DMS79 treated with DMSO at 0.1 percent for 48 hours (cell line): ENCODE results near the gene SLC17A7.
"Not testable (repeated sequence)": the region's sequence is repeated elsewhere in the genome, so short reads cannot be mapped to it uniquely, and the experiment has no call there.

ENCODE experiments used
- DNase-seq: peaks from one replicate; lab custom pipeline; 2025; lab: John Stamatoyannopoulos, UW

Gene SLC17A7

DNA sequence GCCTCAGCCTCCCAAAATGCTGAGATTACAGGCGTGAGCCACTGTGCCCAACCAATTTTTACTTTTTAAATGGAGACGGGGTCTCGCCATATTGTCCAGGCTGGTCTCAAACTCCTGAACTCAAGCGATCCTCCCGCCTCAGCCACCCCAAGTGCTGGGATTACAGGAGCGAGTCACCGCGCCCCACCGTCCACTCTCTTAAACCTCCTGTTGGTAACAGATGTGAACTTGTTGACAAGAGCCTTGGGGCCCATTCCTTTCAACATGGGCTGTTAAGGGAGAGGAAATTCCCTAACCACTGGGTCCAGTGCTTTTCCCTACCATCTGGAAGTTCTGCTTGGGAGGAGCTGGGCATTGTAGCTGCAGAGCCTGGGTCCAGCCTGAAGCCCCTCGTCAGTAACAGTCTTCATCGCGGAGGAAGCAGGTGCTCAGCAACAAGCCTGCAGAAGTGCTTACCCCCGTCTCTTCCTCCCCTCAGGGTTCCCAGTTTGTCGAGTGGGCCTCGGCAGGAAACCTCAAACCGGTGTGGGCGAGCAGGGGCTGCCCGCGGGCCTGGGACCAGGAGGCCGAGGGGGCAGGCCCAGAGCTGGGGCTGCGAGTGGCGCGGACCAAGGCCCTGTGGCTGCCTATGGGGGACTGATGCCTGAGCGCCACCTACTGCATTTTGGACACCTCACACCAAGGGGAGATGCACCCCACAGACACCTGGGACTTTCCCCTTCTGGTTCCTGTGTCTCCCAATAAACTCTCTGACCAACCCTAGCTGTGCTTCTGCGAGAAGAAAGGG is 28.7 kb upstream of the SLC17A7 start:
- DNase-seq: no peak

DNA sequence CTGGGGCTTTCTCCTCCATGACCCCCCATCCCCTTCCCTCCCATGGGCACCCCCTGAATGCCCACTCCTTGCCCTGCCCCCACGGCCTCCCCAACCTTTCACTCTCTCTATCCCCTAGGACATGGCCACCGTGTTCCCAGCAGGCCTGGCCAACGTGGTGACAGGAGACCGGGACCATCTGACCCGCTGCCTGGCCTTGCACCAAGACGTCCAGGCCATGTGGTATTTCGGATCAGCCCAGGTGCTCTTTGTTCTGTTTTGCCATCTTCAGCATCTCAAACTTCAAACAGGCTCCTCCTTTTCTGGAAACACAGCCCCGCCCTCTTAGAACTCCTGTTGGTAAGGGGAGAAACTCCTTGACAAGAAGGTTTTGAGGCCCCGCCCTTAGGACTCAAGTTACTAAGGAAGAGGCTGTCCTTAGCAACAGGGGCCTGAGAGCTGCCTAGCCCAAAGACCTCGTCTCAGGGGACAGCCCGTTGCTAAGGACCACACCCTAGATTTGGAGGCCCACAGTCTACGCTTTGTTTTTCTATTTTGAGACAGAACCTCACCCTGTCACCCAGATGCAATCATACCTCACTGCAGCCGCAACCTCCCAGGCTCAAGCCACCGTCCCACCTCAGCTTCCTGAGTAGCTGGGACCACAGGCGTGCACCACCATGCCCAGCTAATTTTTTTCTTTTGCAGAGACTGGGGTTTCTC is 27.6 kb upstream of the SLC17A7 start:
- DNase-seq: peak; percentile 88

DNA sequence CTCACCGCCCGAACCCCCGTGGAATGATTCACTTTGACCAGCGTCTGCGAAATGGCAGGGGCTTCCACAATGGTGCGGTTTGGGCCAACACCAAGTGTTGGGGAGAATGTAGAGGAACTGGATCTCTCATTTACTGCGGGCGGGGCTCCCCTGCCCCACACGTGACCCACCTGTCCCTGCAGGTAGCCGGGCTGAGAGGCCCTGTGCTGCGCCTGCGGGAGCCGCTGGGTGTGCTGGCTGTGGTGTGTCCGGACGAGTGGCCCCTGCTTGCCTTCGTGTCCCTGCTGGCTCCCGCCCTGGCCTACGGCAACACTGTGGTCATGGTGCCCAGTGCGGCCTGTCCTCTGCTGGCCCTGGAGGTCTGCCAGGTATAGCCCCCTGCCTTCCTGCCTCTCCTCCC is 26.9 kb upstream of the SLC17A7 start:
- DNase-seq: peak; percentile 32

DNA sequence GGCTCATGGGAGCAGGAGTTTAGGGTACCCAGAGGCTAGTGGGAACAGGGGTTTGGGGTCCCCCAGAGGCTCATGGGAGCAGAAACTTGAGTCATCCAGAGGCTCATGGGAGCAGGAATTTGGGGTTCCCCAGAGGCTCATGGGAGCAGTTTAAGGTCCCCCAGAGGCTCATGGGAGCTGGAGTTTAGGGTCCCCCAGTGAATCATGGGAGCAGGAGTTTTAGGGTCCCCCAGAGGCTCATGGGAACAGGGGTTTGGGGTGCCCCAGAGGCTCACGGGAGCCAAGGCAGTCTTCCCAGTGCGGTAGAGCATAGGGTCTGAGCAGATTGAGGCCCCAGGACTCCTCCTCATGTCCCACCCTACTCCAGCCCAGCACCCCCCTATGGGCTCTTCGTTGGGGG is 24.0 kb upstream of the SLC17A7 start:
- DNase-seq: no peak

DNA sequence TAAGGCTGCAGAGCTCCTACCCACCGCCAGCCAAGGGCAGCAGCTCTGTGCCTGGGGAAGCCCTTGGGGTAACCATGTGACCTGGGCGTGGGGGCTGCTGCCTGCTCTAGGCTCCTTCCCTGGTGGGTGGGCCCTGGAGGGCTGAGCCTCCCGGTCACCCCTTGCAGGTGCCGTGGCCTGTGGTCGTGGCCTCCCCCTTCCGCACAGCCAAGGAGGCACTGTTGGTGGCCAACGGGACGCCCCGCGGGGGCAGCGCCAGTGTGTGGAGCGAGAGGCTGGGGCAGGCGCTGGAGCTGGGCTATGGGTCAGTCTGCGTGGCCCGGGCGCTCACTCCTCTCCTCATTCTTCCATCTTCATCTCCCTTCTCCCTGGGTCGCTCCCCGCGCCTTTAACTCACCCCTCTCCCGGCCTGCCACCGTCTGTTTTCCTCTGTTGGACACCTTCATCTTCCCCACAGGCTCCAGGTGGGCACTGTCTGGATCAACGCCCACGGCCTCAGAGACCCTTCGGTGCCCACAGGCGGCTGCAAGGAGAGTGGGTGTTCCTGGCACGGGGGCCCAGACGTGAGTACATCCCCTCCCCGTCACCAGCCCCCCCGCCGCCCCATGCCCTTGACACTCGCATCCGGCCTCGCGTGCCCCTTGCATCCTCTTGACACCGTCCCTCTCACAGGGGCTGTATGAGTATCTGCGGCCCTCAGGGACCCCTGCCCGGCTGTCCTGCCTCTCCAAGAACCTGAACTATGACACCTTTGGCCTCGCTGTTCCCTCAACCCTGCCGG is 22.8 kb upstream of the SLC17A7 start:
- no peak for DNase-seq

DNA sequence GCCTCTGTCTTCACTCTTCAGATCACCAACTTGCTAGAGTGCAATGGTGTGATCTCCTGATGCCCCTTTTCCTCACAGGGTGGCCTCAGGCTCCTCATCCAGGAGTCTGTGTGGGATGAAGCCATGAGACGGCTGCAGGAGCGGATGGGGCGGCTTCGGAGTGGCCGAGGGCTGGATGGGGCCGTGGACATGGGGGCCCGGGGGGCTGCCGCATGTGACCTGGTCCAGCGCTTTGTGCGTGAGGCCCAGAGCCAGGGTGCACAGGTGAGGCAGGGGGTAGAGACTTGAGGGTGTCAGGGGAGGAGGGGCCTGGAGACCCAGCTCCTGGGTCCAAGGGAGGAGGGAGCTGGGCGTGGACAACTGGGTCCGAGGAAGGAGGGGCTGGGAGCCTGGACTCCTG is 21.2 kb upstream of the SLC17A7 start:
- DNase-seq: no peak

DNA sequence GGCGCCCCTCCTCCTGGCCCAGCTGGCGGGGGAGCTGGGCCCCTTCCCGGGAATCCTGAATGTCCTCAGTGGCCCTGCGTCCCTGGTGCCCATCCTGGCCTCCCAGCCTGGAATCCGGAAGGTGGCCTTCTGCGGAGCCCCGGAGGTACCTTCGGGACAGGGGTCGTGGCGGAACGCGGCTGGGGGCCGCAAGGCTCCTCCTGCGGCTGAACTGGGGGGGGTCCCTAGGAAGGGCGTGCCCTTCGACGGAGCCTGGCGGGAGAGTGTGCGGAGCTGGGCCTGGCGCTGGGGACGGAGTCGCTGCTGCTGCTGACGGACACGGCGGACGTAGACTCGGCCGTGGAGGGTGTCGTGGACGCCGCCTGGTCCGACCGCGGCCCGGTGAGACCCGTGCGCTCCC is 20.3 kb upstream of the SLC17A7 start:
- DNase-seq: no peak

DNA sequence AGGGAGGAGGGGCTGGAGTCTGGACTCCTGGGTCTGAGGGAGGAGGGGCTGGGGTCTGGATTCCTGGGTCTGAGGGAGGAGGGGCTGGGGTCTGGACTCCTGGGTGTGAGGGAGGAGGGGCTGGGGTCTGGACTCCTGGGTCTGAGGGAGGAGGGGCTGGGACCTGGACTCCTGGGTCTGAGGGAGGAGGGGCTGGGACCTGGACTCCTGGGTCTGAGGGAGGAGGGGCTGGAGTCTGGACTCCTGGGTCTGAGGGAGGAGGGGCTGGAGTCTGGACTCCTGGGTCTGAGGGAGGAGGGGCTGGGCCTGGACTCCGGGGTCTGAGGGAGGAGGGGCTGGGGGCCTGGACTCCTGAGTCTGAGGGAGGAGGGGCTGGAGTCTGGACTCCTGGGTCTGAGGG is 19.8 kb upstream of the SLC17A7 start:
- not testable (repeated sequence) for DNase-seq

DNA sequence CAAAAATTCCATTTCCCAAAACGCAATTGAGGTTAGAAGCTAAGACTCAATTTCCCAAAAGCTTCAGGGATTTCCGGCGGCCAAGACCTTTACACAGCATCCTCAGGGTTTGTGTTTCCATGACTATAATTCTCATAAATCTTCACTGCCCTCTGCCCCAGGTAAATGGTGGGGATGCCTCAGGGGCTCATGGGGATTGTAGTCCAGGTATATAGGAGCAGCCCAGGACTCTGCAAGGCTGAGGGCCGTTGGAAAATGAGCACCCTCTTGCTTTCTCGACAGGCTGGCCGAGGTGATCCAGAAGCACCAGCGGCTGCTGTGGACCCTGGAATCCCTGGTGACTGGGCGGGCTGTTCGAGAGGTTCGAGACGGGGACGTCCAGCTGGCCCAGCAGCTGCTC is 18.1 kb upstream of the SLC17A7 start:
- no peak for DNase-seq

DNA sequence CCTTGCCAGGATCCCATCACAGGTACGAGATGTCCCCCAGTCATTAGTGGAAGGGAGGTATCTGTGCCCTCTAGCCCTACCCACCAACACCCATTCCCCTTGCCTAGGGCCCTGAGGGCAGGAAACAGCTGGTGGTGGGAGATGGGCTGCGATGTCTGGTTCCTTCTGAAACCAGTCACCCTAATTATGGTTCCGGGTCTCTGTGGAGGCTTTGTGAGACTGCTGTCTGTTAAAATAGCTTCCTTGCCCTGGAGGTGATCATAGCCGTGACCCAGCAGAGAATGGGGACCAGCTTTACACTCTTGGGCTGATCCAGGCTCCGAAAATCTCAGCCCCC is 17.2 kb upstream of the SLC17A7 start:
- DNase-seq: no peak

DNA sequence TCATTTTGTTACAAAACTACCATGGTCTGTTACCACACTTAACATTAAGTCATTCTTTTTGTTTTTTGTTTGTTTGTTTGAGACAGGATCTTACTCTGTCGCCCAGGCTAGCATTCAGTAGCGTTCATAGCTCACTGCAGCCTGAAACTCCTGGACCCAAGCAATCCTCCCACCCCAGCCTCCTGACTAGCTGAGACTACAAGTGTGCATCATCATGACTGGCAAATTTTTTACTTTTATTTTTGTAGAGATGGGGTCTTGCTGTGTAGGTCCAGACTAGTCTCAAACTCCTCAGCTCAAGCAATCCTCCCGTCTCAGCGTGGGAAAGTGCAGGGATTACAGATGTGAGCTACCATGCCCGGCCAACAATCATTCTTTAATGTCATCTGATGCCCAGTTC is 15.0 kb upstream of the SLC17A7 start:
- DNase-seq: no peak

DNA sequence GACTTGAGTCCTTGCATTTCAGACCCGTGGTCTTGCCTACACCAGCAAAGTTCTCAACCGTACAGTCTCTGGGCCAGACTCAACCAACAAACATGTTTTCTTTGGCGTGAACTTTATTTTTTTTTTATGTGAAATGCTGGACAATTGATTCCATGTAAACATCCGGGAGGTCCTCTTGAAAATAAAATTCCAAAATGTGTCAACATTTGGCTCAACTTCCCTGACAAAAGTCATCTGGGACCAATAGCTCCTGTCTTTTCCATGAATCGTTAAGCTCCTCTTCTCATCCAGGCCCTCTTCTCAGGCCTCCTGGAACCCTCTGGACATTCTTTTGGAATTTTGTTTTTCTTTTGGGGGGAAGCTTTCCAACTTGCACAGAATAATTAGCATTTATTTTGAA is 14.4 kb upstream of the SLC17A7 start:
- DNase-seq: no peak

DNA sequence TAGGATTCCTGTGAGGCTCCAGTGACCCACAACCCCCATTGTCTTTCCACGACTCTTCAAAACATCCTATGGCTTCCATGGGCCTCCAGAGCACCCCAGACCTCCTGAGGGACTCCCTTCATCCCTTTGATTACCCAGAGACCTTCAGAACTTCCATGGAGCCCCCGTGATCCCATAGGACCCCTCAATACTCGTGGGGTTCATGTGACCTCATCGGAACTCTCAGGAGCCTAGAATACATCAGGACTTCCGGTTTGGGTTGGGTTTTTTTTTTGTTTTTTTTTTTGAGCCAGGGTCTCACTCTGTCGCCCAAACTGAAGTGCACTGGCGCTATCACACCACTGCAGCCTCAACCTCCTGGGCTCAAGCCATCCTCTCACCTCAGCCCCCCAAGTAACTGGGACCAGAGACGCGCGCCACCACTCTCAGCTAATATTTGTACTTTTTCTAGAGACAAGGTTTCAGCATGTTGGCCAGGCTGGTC is 12.5 kb upstream of the SLC17A7 start:
- DNase-seq: peak; percentile 37

DNA sequence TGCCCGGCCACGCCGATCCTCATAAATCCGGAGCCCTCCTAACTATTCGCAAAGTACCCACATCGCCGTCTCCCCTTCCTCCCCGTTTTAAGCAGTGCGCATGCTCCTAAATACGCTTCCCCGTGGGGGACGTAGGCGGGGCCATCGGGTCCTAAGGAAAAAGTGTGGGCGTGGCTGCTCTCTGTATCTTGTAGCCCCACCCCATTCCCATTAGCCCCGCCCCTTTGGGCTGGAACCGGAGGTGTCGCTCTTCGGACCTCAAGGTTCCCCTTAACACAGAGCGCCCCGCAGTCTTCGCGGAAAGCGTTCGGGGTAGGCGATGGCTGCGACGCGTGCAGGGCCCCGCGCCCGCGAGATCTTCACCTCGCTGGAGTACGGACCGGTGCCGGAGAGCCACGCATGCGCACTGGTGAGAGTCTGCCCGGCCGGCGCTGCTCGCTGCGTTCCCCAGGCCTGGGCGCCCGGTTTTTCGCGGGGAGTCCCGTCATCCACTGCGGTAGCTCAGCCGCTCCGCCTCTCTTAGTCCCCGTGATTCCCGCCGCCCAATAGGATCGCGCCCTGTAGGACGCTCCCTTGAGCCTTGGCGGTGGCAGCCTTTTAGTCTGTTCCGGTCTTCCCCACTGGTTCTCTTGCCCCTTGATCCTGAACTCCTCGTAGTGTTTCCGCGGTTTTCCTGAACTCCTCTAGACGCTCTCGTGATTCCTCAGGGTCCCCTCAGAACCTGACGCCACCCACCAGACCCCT is 11.9 kb upstream of the SLC17A7 start, which contains the start of gene ALDH16A1:
TSS of gene ALDH16A1 (plus strand) at position 213 of the 744 bp plus-strand sequence. CDS start at position 320, 107 bp downstream.
- DNase-seq: peak; percentile 96

DNA sequence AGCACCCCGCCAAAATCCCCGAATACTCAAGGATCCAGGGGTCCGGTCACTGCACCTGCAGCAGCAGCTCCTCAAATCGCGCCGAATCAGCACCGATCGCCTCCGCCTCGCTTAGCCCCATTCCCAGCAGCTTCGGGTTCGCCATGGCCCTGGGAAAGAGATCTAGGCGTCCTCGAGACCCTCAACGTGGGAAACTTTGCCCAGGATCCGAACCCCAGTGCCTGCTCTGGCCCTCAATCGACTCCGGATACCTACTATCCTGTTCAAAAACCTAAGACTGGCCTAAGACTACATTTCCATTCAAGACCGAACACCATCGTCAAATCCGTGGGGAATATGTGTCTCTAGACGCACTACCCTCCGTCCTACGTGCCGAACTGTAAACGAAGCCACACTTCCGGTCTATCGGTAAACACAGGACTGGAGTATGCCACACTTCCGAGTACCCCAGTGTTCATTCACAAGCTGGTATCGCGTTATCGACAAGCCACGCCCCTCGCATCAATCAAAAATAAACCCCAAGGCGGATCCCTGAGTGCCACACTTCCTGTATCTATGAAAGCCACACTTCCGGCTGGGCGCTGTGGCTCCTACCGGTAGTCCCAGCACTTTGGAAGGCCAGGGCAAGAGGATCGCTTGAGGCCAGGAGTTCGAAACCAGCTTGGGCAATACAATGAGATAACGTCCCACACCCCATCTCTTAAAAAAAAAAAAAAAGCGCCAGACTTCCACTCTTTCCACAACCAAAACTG is 10.3 kb upstream of the SLC17A7 start, which contains the start of gene PIH1D1:
TSS of gene PIH1D1 (minus strand) at position 385 of the 752 bp plus-strand sequence. CDS start at position 145, 240 bp downstream.
- DNase-seq: peak; percentile 99

DNA sequence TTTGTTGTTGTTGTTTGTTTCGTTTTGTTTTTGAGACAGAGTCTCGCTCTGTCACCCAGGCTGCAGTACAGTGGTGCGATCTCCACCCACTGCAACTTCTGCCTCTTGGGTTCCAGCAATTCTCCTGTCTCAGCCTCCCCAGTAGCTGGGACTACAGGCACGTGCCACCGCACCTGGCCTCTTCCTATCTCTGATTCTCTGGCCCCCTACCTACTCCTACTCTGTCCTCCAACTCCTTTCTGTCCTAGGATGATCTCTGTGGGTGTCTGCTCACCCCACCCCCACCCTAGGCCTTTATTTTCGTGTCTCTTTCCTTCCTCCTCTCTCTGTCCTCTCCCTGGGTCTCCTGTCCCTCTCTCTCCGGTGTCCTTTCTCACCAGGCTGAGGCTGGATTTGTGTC is 9.1 kb upstream of the SLC17A7 start:
- no peak for DNase-seq

DNA sequence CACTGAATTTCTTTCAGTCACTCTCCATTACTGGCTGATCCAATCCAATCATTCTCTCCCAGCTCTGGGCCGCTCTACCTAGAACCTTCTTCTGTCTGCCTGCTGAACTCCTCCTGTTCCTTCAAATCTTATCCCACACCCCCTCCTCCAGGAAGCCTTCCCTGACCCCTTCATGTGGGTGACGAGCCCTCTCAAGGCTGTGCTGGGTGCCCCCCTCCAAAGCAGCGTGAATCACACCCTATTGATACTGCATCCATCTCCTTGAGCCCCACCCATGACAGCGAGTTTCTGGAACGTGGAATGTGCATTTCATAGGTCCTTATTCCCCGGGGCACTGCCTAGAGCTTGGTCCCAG is 7.1 kb upstream of the SLC17A7 start:
- DNase-seq: no peak

DNA sequence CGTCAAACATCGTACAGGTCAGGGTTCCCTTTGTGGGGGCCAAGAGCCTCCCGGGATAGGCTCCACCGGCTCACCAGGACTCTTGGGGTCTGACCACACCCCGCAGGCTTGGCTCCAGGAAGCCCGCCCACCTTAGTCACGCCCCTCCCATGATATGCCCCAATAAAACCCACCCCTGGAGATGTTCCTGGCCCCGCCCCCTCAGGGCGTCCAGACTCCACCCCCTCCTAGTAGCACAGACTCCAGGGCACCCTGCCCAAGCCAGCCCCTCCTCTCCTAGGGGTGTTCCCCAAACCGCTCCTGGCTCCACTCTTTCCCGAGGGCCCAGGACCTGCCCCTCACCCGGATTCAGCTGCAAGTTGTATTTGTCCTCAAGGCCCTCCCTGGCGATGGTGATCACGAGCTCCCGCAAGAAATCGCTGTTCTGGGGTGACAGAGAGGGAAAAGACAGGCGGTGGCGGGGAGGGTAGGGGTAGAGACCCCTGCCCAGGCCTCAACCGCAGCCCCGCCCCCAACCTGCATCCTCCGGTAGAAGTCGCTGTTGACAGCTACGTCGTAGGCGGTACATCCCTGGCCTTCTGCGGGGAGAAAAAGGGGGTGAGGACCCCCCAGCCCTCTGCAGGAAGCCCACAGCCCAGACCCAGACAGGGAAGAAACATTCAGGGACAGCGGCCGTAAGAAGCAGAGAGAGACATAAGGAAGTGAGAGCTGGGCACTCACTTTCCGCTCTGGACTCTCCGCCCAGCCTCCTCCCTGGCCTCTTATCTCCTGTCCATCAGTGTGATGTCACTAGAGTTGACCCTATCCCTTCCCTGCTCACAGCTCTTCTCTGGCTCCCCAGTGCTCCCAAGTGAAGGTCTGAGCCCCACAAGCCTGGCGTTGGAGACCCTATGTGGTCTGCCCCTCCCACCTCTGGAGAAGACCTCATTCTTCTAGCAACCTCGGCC is 6.4 kb upstream of the SLC17A7 start:
- no peak for DNase-seq

DNA sequence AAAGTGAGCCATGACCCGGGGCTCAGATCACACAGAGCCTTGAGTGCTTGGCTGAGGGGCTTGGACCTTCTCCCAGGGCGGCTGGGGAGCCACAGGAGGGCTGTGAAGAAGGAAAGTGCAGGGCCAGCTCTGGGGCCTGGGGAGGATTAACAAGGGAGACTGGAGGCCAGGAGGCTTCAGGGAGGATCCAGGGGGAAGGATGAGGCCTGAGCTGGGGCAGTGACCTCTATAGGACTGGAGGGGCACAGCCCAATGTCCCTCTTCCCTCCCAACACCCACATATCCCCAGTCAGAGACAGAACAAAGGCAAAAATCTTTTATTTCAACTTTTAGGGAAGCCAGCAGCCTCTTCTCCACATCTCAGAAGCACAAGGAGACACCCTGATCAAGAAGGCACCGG is 4.7 kb upstream of the SLC17A7 start:
- no peak for DNase-seq

DNA sequence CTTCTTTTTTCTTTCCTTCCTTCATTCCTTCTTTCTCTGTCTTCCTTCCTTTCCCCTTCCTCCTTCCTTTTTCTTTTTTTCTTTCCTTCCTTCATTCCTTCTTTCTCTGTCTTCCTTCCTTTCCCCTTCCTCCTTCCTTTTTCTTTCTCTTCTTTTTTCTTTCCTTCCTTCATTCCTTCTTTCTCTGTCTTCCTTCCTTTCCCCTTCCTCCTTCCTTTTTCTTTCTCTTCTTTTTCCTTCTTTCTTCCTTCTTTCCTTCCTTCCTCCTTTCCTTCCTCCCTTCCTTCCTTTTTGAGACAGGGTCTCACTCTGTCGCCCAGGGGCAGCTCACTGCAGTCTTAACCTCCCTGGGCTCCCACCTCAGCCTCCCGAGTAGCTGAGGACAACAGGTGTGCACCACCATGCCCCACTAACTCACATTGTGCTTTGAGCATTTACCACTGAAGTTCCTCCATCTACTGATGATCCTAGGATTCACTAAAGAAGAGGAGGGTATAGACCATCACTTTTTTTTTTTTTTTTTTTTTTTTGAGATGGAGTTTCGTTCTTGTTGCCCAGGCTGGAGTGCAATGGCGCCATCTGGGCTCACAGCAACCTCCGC is 2.9 kb upstream of the SLC17A7 start:
- DNase-seq: not testable (repeated sequence)
